GM19467 (cell line): ENCODE measurements around the gene LRRC26.

ENCODE experiments used
- ATAC-seq: cut with Tn5 transposase; IDR thresholded peaks from one replicate; pipeline ENCODE4 v1.9.1; 2021; ENCODE audit warnings: mild to moderate bottlenecking, moderate library complexity; ENCODE audit not compliant: unreplicated experiment

LRRC26 gene, protein sequence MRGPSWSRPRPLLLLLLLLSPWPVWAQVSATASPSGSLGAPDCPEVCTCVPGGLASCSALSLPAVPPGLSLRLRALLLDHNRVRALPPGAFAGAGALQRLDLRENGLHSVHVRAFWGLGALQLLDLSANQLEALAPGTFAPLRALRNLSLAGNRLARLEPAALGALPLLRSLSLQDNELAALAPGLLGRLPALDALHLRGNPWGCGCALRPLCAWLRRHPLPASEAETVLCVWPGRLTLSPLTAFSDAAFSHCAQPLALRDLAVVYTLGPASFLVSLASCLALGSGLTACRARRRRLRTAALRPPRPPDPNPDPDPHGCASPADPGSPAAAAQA

GRCh38 chr9:137169896-137170358 lies at the start of gene LRRC26:
Gene LRRC26 (minus strand): TSS chr9:137170051. CDS start chr9:137169943, 108 bp downstream.
- ATAC-seq: no peak

DNA sequence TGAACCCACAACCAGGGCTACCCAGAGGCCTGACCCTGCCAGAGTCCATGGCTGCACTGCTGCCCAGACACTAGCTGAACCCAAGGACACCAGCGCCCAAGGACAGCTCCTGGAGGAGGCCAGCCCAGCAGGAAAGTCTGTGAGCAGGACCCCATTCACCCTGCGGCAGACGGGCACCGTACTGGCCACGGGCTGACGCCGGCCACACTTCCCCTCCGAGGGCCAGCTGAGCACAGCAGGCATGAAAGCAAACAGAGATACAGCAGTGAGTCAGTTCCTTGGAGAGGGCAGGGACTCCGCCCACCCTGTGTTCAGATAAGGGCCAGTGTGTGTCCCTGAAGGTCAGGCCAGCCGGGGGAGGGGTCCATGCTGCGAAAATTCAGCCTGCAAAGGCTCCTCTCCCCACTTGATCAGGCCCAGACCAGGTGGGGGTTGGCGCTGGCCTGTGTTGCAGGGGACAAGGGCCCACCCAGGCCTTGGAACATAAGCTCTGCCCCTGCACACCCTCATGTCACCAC lies 49.0 kb upstream of the LRRC26 start:
- no peak for ATAC-seq

DNA sequence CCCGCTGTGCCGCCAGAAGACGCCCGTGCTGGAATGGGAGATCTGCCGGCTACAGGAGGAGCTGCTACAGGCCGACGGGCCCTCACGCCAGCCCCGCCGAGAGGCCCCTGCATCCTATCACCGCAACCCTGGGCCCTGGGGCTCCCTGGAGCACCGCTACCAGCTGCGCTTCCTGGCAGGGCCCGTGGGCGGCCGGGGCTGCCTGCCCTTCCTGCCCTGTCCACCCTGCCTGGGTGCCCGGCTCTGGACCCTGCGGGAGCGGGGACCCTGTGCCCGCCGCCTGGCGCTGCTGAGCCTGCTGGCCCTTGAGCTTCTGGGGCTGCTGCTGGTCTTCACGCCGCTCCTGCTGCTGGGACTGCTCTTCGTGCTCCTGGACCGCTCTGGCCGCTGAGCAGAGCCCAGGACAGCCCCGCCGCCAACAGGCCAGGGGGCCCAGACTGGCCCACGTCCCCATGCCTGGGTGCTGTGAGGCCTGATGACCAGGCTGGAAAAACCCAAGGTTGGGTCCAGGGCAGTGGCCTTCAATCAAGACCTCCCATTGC lies 48.4 kb upstream of the LRRC26 start:
- ATAC-seq: no peak

- ATAC-seq: no peak
Observed at GRCh38 chr9:137217276-137218211, 47.7 kb upstream of the LRRC26 start.

DNA sequence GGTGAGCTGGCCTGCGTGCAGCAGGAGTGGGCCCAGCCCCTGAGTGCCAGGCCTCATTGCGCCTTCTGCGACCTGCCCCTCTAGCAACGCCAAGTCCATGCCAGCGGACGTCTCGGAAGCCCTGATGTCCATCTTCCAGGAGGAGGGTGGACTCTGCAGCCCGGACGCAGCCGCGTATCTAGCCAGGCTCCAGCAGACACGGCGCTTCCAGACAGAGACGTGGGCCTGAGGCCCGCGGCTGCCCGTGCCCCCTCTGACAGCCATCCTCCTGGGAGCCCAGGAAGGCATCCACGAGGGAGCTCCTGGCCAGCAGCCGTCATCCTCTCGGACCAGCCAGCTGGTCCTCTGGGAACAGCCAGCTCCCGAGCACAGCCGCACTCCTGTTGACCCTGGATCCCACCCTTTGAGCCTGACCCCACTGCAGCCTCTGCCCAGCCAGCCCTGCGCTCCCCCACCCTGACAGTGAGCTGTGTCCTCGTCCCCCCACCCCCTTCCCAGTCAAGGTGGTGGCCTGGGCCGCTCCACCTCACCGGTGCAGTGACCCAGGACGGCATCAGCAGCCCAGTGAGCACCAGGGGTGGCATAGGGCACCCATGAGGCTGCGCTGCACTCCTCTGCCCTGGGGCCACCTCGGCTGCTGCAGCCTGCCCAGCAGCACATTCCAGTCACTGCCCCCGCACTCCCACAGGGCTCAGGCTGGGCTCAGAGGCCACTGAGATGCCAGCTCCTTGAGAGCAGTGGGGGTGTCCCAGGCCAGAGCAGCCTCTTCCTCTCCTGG lies 46.5 kb upstream of the LRRC26 start:
- no peak for ATAC-seq

DNA sequence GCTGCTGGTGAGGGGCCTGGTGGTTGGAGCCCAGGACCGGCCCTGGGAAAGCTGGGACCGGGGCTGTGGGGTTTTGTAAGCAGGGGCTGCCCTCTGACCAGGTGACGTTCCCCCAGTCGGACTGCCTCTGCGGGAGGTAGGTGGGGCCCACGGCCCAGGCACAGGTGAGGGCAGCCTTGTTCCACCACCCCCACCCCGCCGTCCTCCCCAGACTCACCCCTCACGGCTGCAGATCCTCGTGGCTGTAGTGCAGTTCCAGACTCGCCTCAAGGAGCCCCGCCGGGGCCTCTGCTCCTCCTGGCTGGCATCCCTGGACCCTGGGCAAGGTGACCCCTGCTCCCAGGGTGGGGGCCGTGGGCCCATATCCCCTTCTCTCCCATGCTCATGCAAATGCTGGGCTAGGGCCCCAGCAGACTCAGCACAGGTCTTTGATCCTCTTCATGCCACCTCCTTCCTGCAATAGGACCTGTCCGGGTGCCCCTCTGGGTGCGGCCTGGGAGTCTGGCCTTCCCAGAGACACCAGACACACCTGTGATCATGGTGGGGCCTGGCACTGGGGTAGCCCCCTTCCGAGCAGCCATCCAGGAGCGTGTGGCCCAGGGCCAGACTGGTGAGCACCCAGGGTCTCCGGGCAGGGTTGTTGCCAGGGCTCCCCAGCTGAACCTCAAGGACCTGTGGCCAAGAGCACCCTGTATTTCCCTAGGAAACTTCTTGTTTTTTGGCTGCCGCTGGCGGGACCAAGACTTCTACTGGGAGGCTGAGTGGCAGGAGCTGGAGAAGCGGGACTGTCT lies 45.5 kb upstream of the LRRC26 start:
- no peak for ATAC-seq

DNA sequence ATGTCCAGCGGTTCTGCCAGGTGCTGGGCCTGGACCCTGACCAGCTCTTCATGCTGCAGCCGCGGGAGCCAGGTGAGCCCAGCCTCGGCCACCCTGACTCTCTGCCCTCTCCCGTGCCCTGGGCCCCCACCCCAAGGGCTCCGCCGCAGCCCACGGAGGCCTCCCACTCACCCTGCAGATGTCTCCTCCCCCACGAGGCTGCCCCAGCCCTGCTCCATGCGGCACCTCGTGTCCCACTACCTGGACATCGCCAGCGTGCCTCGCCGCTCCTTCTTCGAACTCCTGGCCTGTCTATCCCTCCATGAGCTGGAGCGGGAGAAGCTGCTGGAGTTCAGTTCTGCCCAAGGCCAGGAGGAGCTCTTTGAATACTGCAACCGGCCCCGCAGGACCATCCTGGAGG lies 44.8 kb upstream of the LRRC26 start:
- no peak for ATAC-seq

GRCh38 chr9:137213160-137214060 lies 43.6 kb upstream of the LRRC26 start:
- no peak for ATAC-seq

GRCh38 chr9:137212520-137212919 lies 42.7 kb upstream of the LRRC26 start:
- no peak for ATAC-seq

DNA sequence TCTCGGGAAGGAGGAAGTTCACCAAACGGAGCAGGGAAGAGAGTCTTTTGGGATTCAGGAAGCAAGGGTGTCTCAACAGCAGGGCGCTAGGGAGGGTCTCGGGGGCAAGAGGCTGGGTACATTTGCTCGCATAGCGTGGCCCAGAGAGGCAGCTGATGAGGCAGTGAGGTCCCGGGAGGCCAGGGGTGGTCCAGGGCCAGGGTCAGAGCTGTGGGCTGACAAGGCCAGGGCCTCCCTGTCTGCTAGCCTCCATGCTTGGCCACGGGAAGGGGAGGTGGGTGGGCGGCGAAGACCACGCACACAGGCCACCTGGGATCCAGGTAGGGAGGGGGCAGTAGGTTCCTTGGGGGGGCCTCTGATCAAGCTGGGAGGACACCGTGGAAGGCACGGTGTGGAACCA lies 41.7 kb upstream of the LRRC26 start:
- ATAC-seq: no peak

- no peak for ATAC-seq
Observed at GRCh38 chr9:137206602-137207001, 36.8 kb upstream of the LRRC26 start.

DNA sequence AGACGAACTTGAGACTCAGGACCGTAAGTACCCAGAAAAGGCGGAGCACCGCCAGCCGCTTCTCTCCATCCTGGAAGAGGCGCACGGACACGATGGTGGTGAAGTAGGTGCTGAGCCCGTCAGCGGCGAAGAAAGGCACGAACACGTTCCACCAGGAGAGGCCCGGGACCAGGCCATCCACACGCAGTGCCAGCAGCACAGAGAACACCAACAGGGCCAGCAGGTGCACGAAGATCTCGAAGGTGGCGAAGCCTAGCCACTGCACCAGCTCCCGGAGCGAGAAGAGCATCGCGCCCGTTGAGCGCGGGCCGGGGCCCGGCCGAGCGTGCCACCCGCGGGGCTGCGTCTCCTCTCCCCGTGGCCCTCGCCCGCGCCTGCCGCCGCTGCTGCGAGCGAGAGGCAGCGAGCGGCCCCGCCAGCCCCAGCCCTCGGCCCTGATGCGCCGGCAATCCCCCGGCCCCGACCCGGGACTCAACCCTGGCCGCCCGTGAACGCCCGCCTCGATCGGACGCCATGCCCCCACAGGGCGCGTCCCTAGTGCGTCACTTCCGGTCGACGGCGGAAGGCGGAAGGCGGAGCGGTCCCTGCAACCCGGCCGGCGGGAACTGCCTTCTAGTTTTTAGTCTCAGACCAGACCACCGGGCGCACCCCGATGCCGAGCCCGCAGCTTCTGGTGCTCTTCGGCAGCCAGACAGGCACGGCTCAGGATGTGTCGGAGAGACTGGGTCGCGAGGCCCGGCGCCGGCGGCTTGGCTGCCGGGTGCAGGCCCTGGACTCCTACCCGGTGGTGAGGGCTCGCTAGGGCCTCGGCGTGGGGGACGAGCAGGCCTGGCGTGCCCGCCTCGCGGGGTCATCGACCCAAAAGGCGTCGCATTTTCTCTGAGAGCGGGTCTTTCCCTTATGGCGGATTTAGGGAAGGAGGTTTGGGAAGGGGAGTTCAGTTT lies 35.5 kb upstream of the LRRC26 start, which contains the start of the genes NDOR1 and TMEM203:
Gene NDOR1, plus strand, starts transcription at position 575 of the 944 bp plus-strand sequence. Its CDS starts 78 bp downstream, at position 653.
Gene TMEM203, minus strand, starts transcription at position 523 of the 944 bp plus-strand sequence. Its CDS starts 234 bp downstream, at position 289.
- ATAC-seq: peak; percentile 45

DNA sequence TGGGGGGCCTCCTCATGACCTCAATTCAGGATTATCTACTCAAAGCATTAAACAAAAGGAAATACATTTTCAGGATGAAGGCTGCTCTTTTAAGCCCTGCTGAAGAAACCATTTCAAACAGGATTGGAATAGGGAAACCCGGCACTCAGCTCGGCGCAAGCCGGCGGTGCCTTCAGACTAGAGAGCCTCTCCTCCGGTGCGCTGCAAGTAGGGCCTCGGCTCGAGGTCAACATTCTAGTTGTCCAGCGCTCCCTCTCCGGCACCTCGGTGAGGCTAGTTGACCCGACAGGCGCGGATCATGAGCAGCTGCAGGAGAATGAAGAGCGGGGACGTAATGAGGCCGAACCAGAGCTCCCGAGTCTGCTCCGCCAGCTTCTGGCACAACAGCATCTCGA lies 34.9 kb upstream of the LRRC26 start:
- no peak for ATAC-seq

DNA sequence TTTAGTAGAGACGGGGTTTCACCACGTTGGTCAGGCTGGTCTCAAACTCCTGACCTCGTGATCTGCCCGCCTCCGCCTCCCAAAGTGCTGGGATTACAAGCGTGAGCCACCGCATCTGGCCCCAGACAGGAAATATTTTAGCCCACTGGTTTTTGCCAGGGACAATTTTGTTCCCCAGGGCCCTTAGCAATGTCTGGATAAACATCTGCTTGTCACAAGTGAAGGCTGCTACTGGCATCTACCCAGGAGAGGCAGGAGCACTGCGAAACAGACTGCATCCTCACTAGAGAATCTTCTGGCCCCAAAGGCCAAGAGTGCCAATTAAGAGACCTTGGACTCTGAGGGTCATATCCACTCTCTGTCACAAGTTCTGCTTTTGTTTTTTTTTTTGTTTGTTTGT lies 33.1 kb upstream of the LRRC26 start:
- ATAC-seq: no peak

DNA sequence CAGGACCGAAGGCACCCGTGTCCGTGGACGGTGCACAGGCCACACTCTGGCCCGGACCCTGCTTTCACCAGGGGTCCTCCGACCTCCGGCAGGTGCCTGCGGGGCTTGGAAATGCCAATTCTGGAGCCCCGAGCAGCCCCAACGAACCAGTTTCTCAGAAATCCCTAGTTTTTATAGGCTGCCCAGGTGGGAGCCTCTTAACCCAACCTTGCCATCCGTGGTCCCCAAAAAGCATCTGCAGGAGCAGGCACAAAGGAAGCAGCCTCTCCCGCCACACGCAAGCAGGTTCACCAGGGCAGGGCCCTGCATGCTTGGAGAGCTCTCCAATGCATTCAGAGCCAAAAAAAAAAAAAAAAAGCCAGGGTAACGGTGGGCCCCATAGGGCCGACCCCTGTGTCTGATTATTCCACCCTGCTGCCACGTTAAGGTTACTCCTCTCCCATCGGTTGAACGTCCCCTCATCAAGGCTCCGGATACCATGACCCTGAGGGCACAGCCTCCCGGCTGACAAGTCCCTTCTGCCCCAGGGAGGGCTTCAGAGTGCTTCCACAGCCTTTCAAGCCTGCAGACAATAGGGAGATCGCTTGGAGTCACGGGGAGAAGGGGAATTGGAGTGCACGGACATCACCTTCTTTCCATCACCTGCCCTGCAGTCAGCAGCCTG lies 31.5 kb upstream of the LRRC26 start:
- no peak for ATAC-seq

- ATAC-seq: peak; percentile 82
Observed at GRCh38 chr9:137200311-137201204, 30.7 kb upstream of the LRRC26 start, which contains the start of gene TPRN. Gene TPRN (minus strand): TSS chr9:137200741. CDS start chr9:137200711, 30 bp downstream.
